DOHH2 (cell line): ENCODE data around the gene ABLIM3.

ENCODE experiments used
- H3F3A ChIP-seq: fragments of 200-600 bp; sonication (generic), shearing (Covaris generic); 2 replicates; pipeline ENCODE4 v1.6.0; 2016; ENCODE audit warnings: antibody characterized with exemption, mild to moderate bottlenecking; ENCODE audit not compliant: control insufficient read depth, insufficient read depth
- H3K27ac ChIP-seq: fragments of 200-600 bp; sonication (generic); 2 replicates; pipeline ENCODE4 v1.5.1; 2014; ENCODE audit warnings: low read depth, mild to moderate bottlenecking, low read length, moderate library complexity
- H3K27me3 ChIP-seq: fragments of 200-600 bp; sonication (generic); 2 replicates; pipeline ENCODE4 v1.6.1; 2014; ENCODE audit warnings: mild to moderate bottlenecking, low read length, mixed read lengths; ENCODE audit not compliant: control insufficient read depth
- H3K36me3 ChIP-seq: fragments of 200-600 bp; sonication (generic); 2 replicates; pipeline ENCODE4 v1.6.1; 2014; ENCODE audit warnings: mild to moderate bottlenecking, low read length, moderate library complexity, mixed read lengths; ENCODE audit not compliant: control insufficient read depth
- H3K4me1 ChIP-seq: fragments of 200-600 bp; sonication (generic); 2 replicates; pipeline ENCODE4 v1.6.1; 2014; ENCODE audit warnings: mild to moderate bottlenecking, low read length, mixed read lengths; ENCODE audit not compliant: control insufficient read depth
- H3K4me2 ChIP-seq: fragments of 200-600 bp; sonication (generic); 2 replicates; pipeline ENCODE4 v1.6.0; 2014; ENCODE audit warnings: mild to moderate bottlenecking, low read length, moderate library complexity
- H3K4me3 ChIP-seq: fragments of 200-600 bp; sonication (generic); 2 replicates; pipeline ENCODE4 v1.5.1; 2014; ENCODE audit warnings: mild to moderate bottlenecking, low read length, mixed read lengths
- H3K79me2 ChIP-seq: fragments of 200-600 bp; sonication (generic); 2 replicates; pipeline ENCODE4 v1.6.1; 2014; ENCODE audit warnings: mild to moderate bottlenecking, low read length, mixed read lengths; ENCODE audit not compliant: control insufficient read depth
- H3K9me2 ChIP-seq: fragments of 200-600 bp; sonication (generic); replicated peaks from 2 replicates; pipeline ENCODE4 v1.6.1; 2014; ENCODE audit warnings: mild to moderate bottlenecking, low read length, mixed read lengths; ENCODE audit not compliant: control insufficient read depth
- H3K9me3 ChIP-seq: fragments of 200-600 bp; sonication (generic); 2 replicates; pipeline ENCODE4 v1.6.1; 2014; ENCODE audit warnings: antibody characterized with exemption, low read length, mixed read lengths; ENCODE audit not compliant: control insufficient read depth, insufficient read depth
- H4K20me1 ChIP-seq: fragments of 200-600 bp; sonication (generic); 2 replicates; pipeline ENCODE4 v1.6.0; 2014; ENCODE audit warnings: low read depth, mild to moderate bottlenecking, antibody characterized with exemption, low read length, moderate library complexity; ENCODE audit not compliant: control insufficient read depth, insufficient read depth
- CTCF ChIP-seq: fragments of 200-600 bp; sonication (generic); IDR thresholded peaks from one replicate; pipeline ENCODE4 v1.5.1; 2014; ENCODE audit warnings: antibody characterized with exemption, mild to moderate bottlenecking, low read depth, low read length; ENCODE audit not compliant: poor library complexity, severe bottlenecking
- EZH2phosphoT487 ChIP-seq: fragments of 200-600 bp; sonication (generic); IDR thresholded peaks from 2 replicates; pipeline ENCODE4 v1.6.1; 2017; ENCODE audit warnings: borderline replicate concordance, mild to moderate bottlenecking, antibody characterized with exemption, low read length, moderate library complexity, mixed read lengths

ABLIM3 gene

GRCh38 chr5:149240354-149240998, 99.2 kb downstream of the ABLIM3 start:
- Histone ChIP-seq H3K4me2 (no peak overlapping the region), H3K27me3 (peaks cover 22% of the 10 kb centered on the region; the same call in 1 of the 2 replicates)

GRCh38 chr5:149242339-149242738, 101.0 kb downstream of the ABLIM3 start:
- Histone ChIP-seq H4K20me1 (no peaks in the 10 kb centered on the region), H3K9me3 (no peaks in the 10 kb centered on the region), H3F3A (no peaks in the 10 kb centered on the region), H3K9me2 (no peaks in the 10 kb centered on the region), H3K36me3 (no peaks in the 10 kb centered on the region), H3K4me1 (no peaks in the 10 kb centered on the region), H3K4me2 (no peak overlapping the region), H3K79me2 (no peaks in the 10 kb centered on the region), H3K27ac (no peak overlapping the region), H3K4me3 (no peak overlapping the region), H3K27me3 (peaks cover 9% of the 10 kb centered on the region; the same call in 1 of the 2 replicates)
- TF ChIP-seq CTCF (no peak), EZH2phosphoT487 (no peak)

More at GRCh38 chr5:149240354-149240998, 99.2 kb downstream of the ABLIM3 start:
- Histone ChIP-seq H3K9me3 (no peaks in the 10 kb centered on the region), H3K36me3 (no peaks in the 10 kb centered on the region), H3K79me2 (no peaks in the 10 kb centered on the region), H3K4me3 (no peak overlapping the region), H3K4me1 (no peaks in the 10 kb centered on the region), H3K27ac (no peak overlapping the region), H3K9me2 (no peaks in the 10 kb centered on the region), H4K20me1 (no peaks in the 10 kb centered on the region), H3F3A (no peaks in the 10 kb centered on the region)
- TF ChIP-seq EZH2phosphoT487 (no peak), CTCF (no peak)

- Histone ChIP-seq H3F3A (no peaks in the 10 kb centered on the region), H3K27ac (no peak overlapping the region), H3K4me3 (no peak overlapping the region), H3K36me3 (no peaks in the 10 kb centered on the region), H3K79me2 (no peaks in the 10 kb centered on the region), H4K20me1 (no peaks in the 10 kb centered on the region; the same call in 1 of the 2 replicates), H3K9me2 (no peaks in the 10 kb centered on the region), H3K4me2 (no peak overlapping the region), H3K9me3 (no peaks in the 10 kb centered on the region), H3K27me3 (peaks cover 13% of the 10 kb centered on the region), H3K4me1 (no peaks in the 10 kb centered on the region)
- no peak for TF ChIP-seq EZH2phosphoT487
- TF ChIP-seq CTCF = no peak
These were observed 105.6 kb downstream of the ABLIM3 start for GRCh38 chr5:149246906-149247305.
